Endothelial cell of umbilical vein (primary cell): Measurements from ENCODE around the gene HDAC9. TPM values are rescaled to one million over a fixed set of nuclear protein-coding genes. Genes with fewer than 3 reads are reported as not detected.

Experiments
- BruUV-seq: library from RNA; stranded (reverse); fragments of 400-500 nt; replicated peaks from 2 replicates; lab custom pipeline; 2021; lab: Mats Ljungman, UMichigan
- CTCF ChIA-PET: fragments of 300-600, 350-600 bp; sonication (Branson Sonifier 250); formaldehyde crosslinking; loops from one replicate; lab custom pipeline; 2021; ENCODE audit warnings: antibody characterized with exemption, inconsistent platforms; lab: Charles Lee
- POLR2A ChIA-PET: fragments of 300-600, 350-600 bp; sonication (Branson Sonifier 250); formaldehyde crosslinking; loops from one replicate; lab custom pipeline; 2021; ENCODE audit warnings: antibody characterized with exemption, inconsistent platforms; lab: Charles Lee
- DNase-seq: peaks from one replicate; pipeline ENCODE4 v3.0.0-alpha.2; 2011; ENCODE audit warnings: low read depth, low spot score
- FAIRE-seq: peaks from 2 replicates; lab custom pipeline; 2011; peaks lifted over from hg19 to GRCh38; lab: Jason Lieb, UNC
- H2AFZ ChIP-seq: 2 replicates; pipeline ENCODE4 v1.6.0; 2012; ENCODE audit warnings: low read depth, low read length, control low read depth, inconsistent platforms
- H3K27ac ChIP-seq: 2 replicates; pipeline ENCODE4 v1.5.1; 2011; ENCODE audit warnings: low read depth, mild to moderate bottlenecking, control low read depth, low read length, moderate library complexity; ENCODE audit not compliant: insufficient read depth
- H3K27me3 ChIP-seq, 2 experiments: 2 replicates each; pipeline versions ENCODE4 v1.6.0 to v1.6.1; 2011; ENCODE audit warnings: low read length in 2 of 2, mixed read lengths in 1 of 2; ENCODE audit not compliant: control insufficient read depth in 2 of 2, insufficient read depth in 2 of 2
- H3K36me3 ChIP-seq, 2 experiments: 2 replicates in 1 of 2; 3 replicates in 1 of 2; pipeline ENCODE4 v1.5.1; 2011; ENCODE audit warnings: low read length in 2 of 2, mild to moderate bottlenecking in 1 of 2, moderate library complexity in 1 of 2; ENCODE audit not compliant: control insufficient read depth in 2 of 2, insufficient read depth in 2 of 2; ENCODE audit errors: extremely low read depth in 1 of 2
- H3K4me1 ChIP-seq: 3 replicates; pipeline ENCODE4 v1.5.1; 2011; ENCODE audit warnings: mild to moderate bottlenecking, low read length; ENCODE audit not compliant: control insufficient read depth, insufficient read depth; ENCODE audit errors: extremely low read depth
- H3K4me2 ChIP-seq: 2 replicates; pipeline ENCODE4 v1.6.1; 2011; ENCODE audit warnings: low read length, control low read depth, mixed read lengths; ENCODE audit not compliant: insufficient read depth
- H3K4me3 ChIP-seq, 3 experiments: fragments of 200-600 bp in 1 of 3; sonication (generic), shearing (Covaris generic) in 1 of 3; replicated peaks in 1 of 3; 2 replicates each; pipeline ENCODE4 v1.5.1; 2011 to 2016; ENCODE audit warnings: control low read depth in 3 of 3, low read length in 3 of 3, mild to moderate bottlenecking in 2 of 3, inconsistent platforms in 1 of 3, low read depth in 1 of 3, moderate library complexity in 1 of 3; ENCODE audit not compliant: insufficient read depth in 1 of 3
- H3K79me2 ChIP-seq: 2 replicates; pipeline ENCODE4 v1.6.0; 2012; ENCODE audit warnings: low read length, inconsistent platforms; ENCODE audit not compliant: control insufficient read depth, insufficient read depth
- H3K9ac ChIP-seq: replicated peaks from 2 replicates; pipeline ENCODE3; 2011; ENCODE audit warnings: low read length, control low read depth; ENCODE audit not compliant: insufficient read depth; ENCODE audit errors: extremely low read depth
- H3K9me1 ChIP-seq: replicated peaks from 3 replicates; pipeline ENCODE4 v1.6.0; 2011; ENCODE audit warnings: mild to moderate bottlenecking, low read length; ENCODE audit not compliant: control insufficient read depth, insufficient read depth; ENCODE audit errors: extremely low read depth
- H3K9me3 ChIP-seq: replicated peaks from 2 replicates; pipeline ENCODE4 v1.5.1; 2012; ENCODE audit warnings: low read length, inconsistent platforms; ENCODE audit not compliant: control insufficient read depth, insufficient read depth
- H4K20me1 ChIP-seq: replicated peaks from 2 replicates; pipeline ENCODE3; 2011; ENCODE audit warnings: mild to moderate bottlenecking, low read length; ENCODE audit not compliant: control insufficient read depth, insufficient read depth; ENCODE audit errors: extremely low read depth
- EZH2 ChIP-seq: IDR thresholded peaks from 2 replicates; pipeline ENCODE4 v1.6.1; 2012; ENCODE audit warnings: borderline replicate concordance, low read depth, mild to moderate bottlenecking, moderate library complexity, low read length, inconsistent platforms; ENCODE audit not compliant: severe bottlenecking
- FOS ChIP-seq: IDR thresholded peaks from 2 replicates; pipeline ENCODE4 v1.6.1; 2011; ENCODE audit warnings: mild to moderate bottlenecking, low read length, moderate library complexity, borderline replicate concordance; ENCODE audit not compliant: insufficient read depth
- GATA2 ChIP-seq: IDR thresholded peaks from 2 replicates; pipeline ENCODE4 v1.7.0; 2011; ENCODE audit warnings: low read depth, mild to moderate bottlenecking, moderate library complexity, mixed read lengths, low read length; ENCODE audit not compliant: insufficient read length, insufficient read depth
- JUN ChIP-seq: IDR thresholded peaks from 2 replicates; pipeline ENCODE4 v1.6.1; 2011; ENCODE audit warnings: borderline replicate concordance, low read depth; ENCODE audit not compliant: insufficient read length, insufficient read depth
- MYC ChIP-seq: IDR thresholded peaks from one replicate; pipeline ENCODE4 v1.6.1; 2011; ENCODE audit warnings: mild to moderate bottlenecking, low read depth, low read length
- POLR2A ChIP-seq: IDR thresholded peaks from 2 replicates; pipeline ENCODE4 v1.6.1; 2012; ENCODE audit warnings: low read depth, mild to moderate bottlenecking, control low read depth, low read length
- POLR2AphosphoS5 ChIP-seq: IDR thresholded peaks from 2 replicates; pipeline ENCODE4 v1.6.1; 2012; ENCODE audit warnings: low read depth, mild to moderate bottlenecking, control low read depth, low read length, moderate library complexity; ENCODE audit not compliant: insufficient read depth
- dilution Hi-C: fragments of 300-500 bp; cut with MboI; formaldehyde crosslinking; loops from one replicate; pipeline ENCODE4 v1.15.0; 2019; ENCODE audit warnings: low sequenced_read_pairs; ENCODE audit not compliant: extremely low pct_ligation_motif_present
- intact Hi-C: fragments of 100-400 bp; cut with micrococcal nuclease; formaldehyde crosslinking; loops from one replicate; pipeline ENCODE4 v1.10.0; 2022
- polyA plus RNA-seq, 4 experiments: library from polyadenylated mRNA; depleted of rRNA in 3 of 4; stranded (reverse) in 3 of 4; unstranded in 1 of 4; fragments of >200 nt; gene quantifications; 2 replicates each; pipeline versions ENCODE4 v1.2.1 to v1.2.3, GENCODE V29; 2011 to 2012; ENCODE audit warnings: missing spikeins in 1 of 4
- total RNA-seq: library from RNA; stranded (reverse); gene quantifications from 2 replicates; pipeline ENCODE4 v1.2.3, GENCODE V29; 2021
- TF ChIP-seq, protein P1 (sequence below): IDR thresholded peaks from 2 replicates; pipeline ENCODE4 v1.6.1; 2011; ENCODE audit not compliant: insufficient read depth, insufficient read length

The HDAC9 gene
- total and polyA plus RNA-seq, 2 donors (not counting 3 experiments of a cell fraction or from before 2014, with no cell fraction given): 1.8 to 11.6 TPM

DNA sequence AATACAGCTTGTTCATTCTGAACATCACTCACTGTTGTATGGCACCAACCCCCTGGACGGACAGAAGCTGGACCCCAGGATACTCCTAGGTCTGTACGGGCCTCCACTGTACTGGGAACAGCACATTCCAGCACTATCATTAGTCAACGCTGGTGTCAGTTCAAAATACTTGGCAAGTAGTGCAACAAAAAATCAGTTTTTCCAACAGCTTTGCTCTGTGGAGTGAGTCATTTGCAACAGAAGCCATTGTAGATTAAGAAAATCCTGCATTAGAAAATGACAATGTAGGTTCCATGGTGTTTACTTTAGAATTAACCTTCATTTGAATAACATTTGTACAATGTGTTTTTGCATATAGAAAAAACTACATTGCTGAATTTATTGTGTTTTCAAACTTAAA is 266.6 kb downstream of the HDAC9 start:
- FAIRE-seq (no peak), DNase-seq (peak; percentile 54)
- dilution Hi-C loops: no loop called here
- H3K4me1 ChIP-seq: no peaks in the 10 kb centered on the region
- H3K36me3 ChIP-seq: no peaks in the 10 kb centered on the region
- no peaks in the 10 kb centered on the region for H3K79me2 ChIP-seq
- CTCF ChIA-PET: no interaction called here
- no TSS peak for BruUV-seq
- no peak overlapping the region for H3K27ac ChIP-seq
- intact Hi-C loops: no loop called here
- no peak overlapping the region for H3K9ac ChIP-seq
- H2AFZ ChIP-seq: no peak overlapping the region
- POLR2A ChIA-PET: no interaction called here
- H3K9me3 ChIP-seq: no peaks in the 10 kb centered on the region
- peak; percentile 11 for TF ChIP-seq FOS
- no peak for TF ChIP-seq POLR2A
- H3K27me3 ChIP-seq: no peaks in the 10 kb centered on the region
- no peak overlapping the region for H3K4me3 ChIP-seq
- no peaks in the 10 kb centered on the region for H3K9me1 ChIP-seq
- H3K4me2 ChIP-seq: no peak overlapping the region
- H4K20me1 ChIP-seq: no peaks in the 10 kb centered on the region

- H3K27ac ChIP-seq: no peak overlapping the region
- no peaks in the 10 kb centered on the region for H4K20me1 ChIP-seq
- no peaks in the 10 kb centered on the region for H3K4me1 ChIP-seq
- H3K79me2 ChIP-seq: no peaks in the 10 kb centered on the region
- H2AFZ ChIP-seq: no peak overlapping the region
- no peaks in the 10 kb centered on the region for H3K9me1 ChIP-seq
- POLR2A ChIA-PET: no interaction called here
- dilution Hi-C loops (no loop called here), intact Hi-C loops (no loop called here)
- CTCF ChIA-PET: no interaction called here
- BruUV-seq: no TSS peak
- TF ChIP-seq GATA2 (no peak), JUN (no peak), POLR2AphosphoS5 (no peak), FOS (no peak), MYC (no peak), EZH2 (no peak), POLR2A (no peak)
- TF ChIP-seq, protein P1, sequence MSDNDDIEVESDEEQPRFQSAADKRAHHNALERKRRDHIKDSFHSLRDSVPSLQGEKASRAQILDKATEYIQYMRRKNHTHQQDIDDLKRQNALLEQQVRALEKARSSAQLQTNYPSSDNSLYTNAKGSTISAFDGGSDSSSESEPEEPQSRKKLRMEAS: no peak
- FAIRE-seq (no peak), DNase-seq (no peak)
- H3K4me2 ChIP-seq: no peak overlapping the region
- no peaks in the 10 kb centered on the region for H3K36me3 ChIP-seq
- H3K27me3 ChIP-seq: no peaks in the 10 kb centered on the region
- H3K4me3 ChIP-seq: no peak overlapping the region
- H3K9ac ChIP-seq: no peak overlapping the region
- H3K9me3 ChIP-seq: no peaks in the 10 kb centered on the region
These were observed 272.7 kb downstream of the HDAC9 start for GRCh38 chr7:18768256-18768655.
